IMR-90 (cell line): Measurements from ENCODE around the gene CMTM8. TPM values are rescaled to one million over a fixed set of nuclear protein-coding genes. Genes with fewer than 3 reads are reported as not detected.

Source experiments
- ATAC-seq: fragments of 200-7000 bp; cut with Tn5 transposase; 2 replicates; pipeline ENCODE4 v1.9.1; 2020; ENCODE audit warnings: low read depth, mild to moderate bottlenecking, moderate library complexity
- BruUV-seq: library from RNA; stranded (reverse); fragments of 400-500 nt; replicated peaks from 2 replicates; lab custom pipeline; 2021; lab: Mats Ljungman, UMichigan
- CTCF ChIA-PET: fragments of 300-600 bp; formaldehyde crosslinking; extraction: SDS; loops from one replicate; lab custom pipeline; 2021; ENCODE audit warnings: antibody characterized with exemption; lab: Yijun Ruan, JAX
- POLR2A ChIA-PET: fragments of 300-600 bp; sonication (Branson Sonifier 250); formaldehyde crosslinking; loops from one replicate; lab custom pipeline; 2022; ENCODE audit warnings: antibody characterized with exemption; ENCODE audit not compliant: unreplicated experiment; lab: Charles Lee
- DNase-seq: peaks from one replicate; pipeline ENCODE4 v3.0.0; 2013
- H2AFZ ChIP-seq: replicated peaks from 2 replicates; pipeline ENCODE3; 2013; ENCODE audit warnings: low read length, mild to moderate bottlenecking; ENCODE audit not compliant: poor library complexity
- H2AK5ac ChIP-seq: 2 replicates; pipeline ENCODE4 v1.6.1; 2013; ENCODE audit warnings: low read depth, low read length, inconsistent platforms
- H2AK9ac ChIP-seq: replicated peaks from 2 replicates; pipeline ENCODE3; 2013; ENCODE audit warnings: mild to moderate bottlenecking, low read depth, low read length, moderate library complexity; ENCODE audit not compliant: poor library complexity
- H2BK120ac ChIP-seq: 2 replicates; pipeline ENCODE4 v1.6.1; 2013; ENCODE audit warnings: low read depth, low read length, inconsistent platforms
- H2BK15ac ChIP-seq: 3 replicates; pipeline ENCODE4 v1.6.1; 2013; ENCODE audit warnings: low read depth, low read length, inconsistent platforms
- H2BK20ac ChIP-seq: 2 replicates; pipeline ENCODE4 v1.6.1; 2013; ENCODE audit warnings: low read depth, mild to moderate bottlenecking, inconsistent platforms, low read length, moderate library complexity
- H2BK5ac ChIP-seq: 2 replicates; pipeline ENCODE4 v1.6.1; 2013; ENCODE audit warnings: mild to moderate bottlenecking, low read depth, low read length, inconsistent platforms; ENCODE audit not compliant: poor library complexity, severe bottlenecking
- H3K14ac ChIP-seq: replicated peaks from 2 replicates; pipeline ENCODE4 v1.6.1; 2013; ENCODE audit warnings: low read depth, low read length, inconsistent platforms
- H3K18ac ChIP-seq: 2 replicates; pipeline ENCODE4 v1.6.1; 2013; ENCODE audit warnings: low read depth, low read length, control low read depth
- H3K23ac ChIP-seq: 2 replicates; pipeline ENCODE4 v1.6.1; 2013; ENCODE audit warnings: low read depth, low read length, inconsistent platforms
- H3K27ac ChIP-seq: 2 replicates; pipeline ENCODE4 v1.5.1; 2013; ENCODE audit warnings: mild to moderate bottlenecking, control low read depth, low read length; ENCODE audit not compliant: insufficient read depth
- H3K27me3 ChIP-seq: 2 replicates; pipeline ENCODE4 v1.6.1; 2013; ENCODE audit warnings: low read length; ENCODE audit not compliant: control insufficient read depth, insufficient read depth
- H3K36me3 ChIP-seq: 2 replicates; pipeline ENCODE4 v1.6.1; 2013; ENCODE audit warnings: low read length, mixed read lengths; ENCODE audit not compliant: control insufficient read depth, insufficient read depth
- H3K4ac ChIP-seq: 2 replicates; pipeline ENCODE4 v1.6.1; 2013; ENCODE audit warnings: low read depth, low read length, inconsistent platforms
- H3K4me1 ChIP-seq: 2 replicates; pipeline ENCODE4 v1.6.1; 2013; ENCODE audit warnings: low read length, mixed read lengths; ENCODE audit not compliant: control insufficient read depth, insufficient read depth
- H3K4me2 ChIP-seq: 2 replicates; pipeline ENCODE4 v1.6.1; 2013; ENCODE audit warnings: low read depth, mild to moderate bottlenecking, control low read depth, low read length, moderate library complexity
- H3K4me3 ChIP-seq: 2 replicates; pipeline ENCODE4 v1.5.1; 2013; ENCODE audit warnings: low read depth, mild to moderate bottlenecking, control low read depth, low read length, moderate library complexity; ENCODE audit not compliant: insufficient read depth
- H3K56ac ChIP-seq: 2 replicates; pipeline ENCODE4 v1.6.1; 2013; ENCODE audit warnings: low read length, inconsistent platforms; ENCODE audit not compliant: insufficient read depth; ENCODE audit errors: extremely low read depth
- H3K79me1 ChIP-seq, 2 experiments: 2 replicates each; pipeline ENCODE4 v1.6.1; 2013; ENCODE audit warnings: low read length in 2 of 2, inconsistent platforms in 1 of 2, low read depth in 1 of 2
- H3K9ac ChIP-seq: 2 replicates; pipeline ENCODE4 v1.6.1; 2013; ENCODE audit warnings: low read depth, low read length, control low read depth
- H3K9me1 ChIP-seq: 2 replicates; pipeline ENCODE4 v1.6.1; 2013; ENCODE audit warnings: low read length, inconsistent platforms; ENCODE audit not compliant: insufficient read depth
- H3K9me3 ChIP-seq: 2 replicates; pipeline ENCODE4 v1.6.1; 2013; ENCODE audit warnings: low read length; ENCODE audit not compliant: control insufficient read depth, insufficient read depth
- H4K20me1 ChIP-seq: 2 replicates; pipeline ENCODE4 v1.6.1; 2013; ENCODE audit warnings: low read length, inconsistent platforms; ENCODE audit not compliant: insufficient read depth
- H4K5ac ChIP-seq: 2 replicates; pipeline ENCODE4 v1.6.1; 2013; ENCODE audit warnings: mild to moderate bottlenecking, low read depth, low read length, control low read depth
- H4K8ac ChIP-seq, 2 experiments: 2 replicates each; pipeline ENCODE4 v1.6.1; 2013; ENCODE audit warnings: low read depth in 2 of 2, low read length in 2 of 2, control low read depth in 1 of 2, inconsistent platforms in 1 of 2
- H4K91ac ChIP-seq: 2 replicates; pipeline ENCODE4 v1.6.1; 2013; ENCODE audit warnings: low read depth, low read length, inconsistent platforms; ENCODE audit not compliant: insufficient read depth
- BHLHE40 ChIP-seq: fragments of 150-350 bp; IDR thresholded peaks from 2 replicates; pipeline ENCODE4 v1.6.1; 2016; ENCODE audit warnings: mild to moderate bottlenecking, low read depth, low read length
- CEBPB ChIP-seq: IDR thresholded peaks from 2 replicates; pipeline ENCODE4 v1.6.1; 2012; ENCODE audit warnings: low read depth, low read length, improper control_type of control experiment
- CHD1 ChIP-seq: IDR thresholded peaks from 2 replicates; pipeline ENCODE4 v1.6.1; 2012; ENCODE audit warnings: low read depth, low read length, improper control_type of control experiment
- FOS ChIP-seq: fragments of 150-350 bp; IDR thresholded peaks from 2 replicates; pipeline ENCODE4 v1.6.1; 2016; ENCODE audit warnings: low read depth, low read length
- MAFK ChIP-seq: IDR thresholded peaks from 2 replicates; pipeline ENCODE4 v1.6.1; 2012; ENCODE audit warnings: low read depth, low read length, improper control_type of control experiment
- MAZ ChIP-seq: IDR thresholded peaks from 2 replicates; pipeline ENCODE4 v1.6.1; 2012; ENCODE audit warnings: low read depth, mild to moderate bottlenecking, low read length, improper control_type of control experiment, moderate library complexity, borderline replicate concordance
- MXI1 ChIP-seq: IDR thresholded peaks from 2 replicates; pipeline ENCODE4 v1.6.1; 2012; ENCODE audit warnings: low read depth, mild to moderate bottlenecking, low read length, moderate library complexity, borderline replicate concordance
- NFE2L2 ChIP-seq: fragments of 150-350 bp; IDR thresholded peaks from 2 replicates; pipeline ENCODE4 v1.6.1; 2016; ENCODE audit warnings: low read depth, mild to moderate bottlenecking, low read length
- POLR2A ChIP-seq: IDR thresholded peaks from 2 replicates; pipeline ENCODE4 v1.6.1; 2012; ENCODE audit warnings: mild to moderate bottlenecking, low read depth, low read length
- RAD21 ChIP-seq: IDR thresholded peaks from 2 replicates; pipeline ENCODE4 v1.6.1; 2012; ENCODE audit warnings: low read length, improper control_type of control experiment
- RFX5 ChIP-seq: IDR thresholded peaks from 2 replicates; pipeline ENCODE4 v1.8.0; 2012; ENCODE audit warnings: low read depth, mild to moderate bottlenecking, low read length, moderate library complexity
- SMC3 ChIP-seq: fragments of 150-350 bp; IDR thresholded peaks from 2 replicates; pipeline ENCODE4 v1.6.1; 2016; ENCODE audit warnings: low read depth, mild to moderate bottlenecking, antibody characterized with exemption, low read length, moderate library complexity
- WGBS, 2 experiments: methylation state at CpG; one replicate each; pipeline versions ENCODE4 v1.1.5 to v1.1.7; 2013; ENCODE audit warnings: missing lambda C conversion rate in 2 of 2; ENCODE audit not compliant: insufficient read length in 1 of 2; ENCODE audit errors: extremely low coverage in 2 of 2; 5-methylcytosine and 5-hydroxymethylcytosine counted together
- dilution Hi-C: fragments of 300-500 bp; cut with HindIII; formaldehyde crosslinking; loops from one replicate; pipeline ENCODE4 v1.14.3; 2018; ENCODE audit warnings: low sequenced_read_pairs; ENCODE audit not compliant: unreplicated experiment
- in situ Hi-C: fragments of 300-500 bp; cut with MboI; formaldehyde crosslinking; loops from 3 replicates; pipeline ENCODE4 v1.14.3; 2019; ENCODE audit warnings: low sequenced_read_pairs, inconsistent platforms, mixed read lengths
- intact Hi-C: fragments of 100-400 bp; cut with micrococcal nuclease; formaldehyde crosslinking; loops from 2 replicates; pipeline ENCODE4 v1.10.0; 2022
- polyA plus RNA-seq, 3 experiments: library from polyadenylated mRNA; depleted of rRNA; stranded (reverse); fragments of >200 nt; gene quantifications; 2 replicates each; pipeline ENCODE4 v1.2.3, GENCODE V29; 2012; ENCODE audit warnings: low replicate concordance in 1 of 3
- total RNA-seq: library from RNA; depleted of rRNA; stranded (reverse); fragments of >200 nt; gene quantifications from 2 replicates; pipeline ENCODE4 v1.2.3, GENCODE V29; 2012
- TF ChIP-seq, protein P1 (sequence below): fragments of 150-350 bp; IDR thresholded peaks from 2 replicates; pipeline ENCODE4 v1.6.1; 2016; ENCODE audit warnings: low read depth, mild to moderate bottlenecking, low read length, moderate library complexity, borderline replicate concordance
- TF ChIP-seq, protein P2 (sequence below): conservative IDR thresholded peaks from 2 replicates; pipeline ENCODE4 v1.5.1; 2012; ENCODE audit warnings: mild to moderate bottlenecking, low read depth, low read length, improper control_type of control experiment

Gene CMTM8
- total and polyA plus RNA-seq, 2 of the 4 experiments (the other 2 are of a cell fraction): 0.15 TPM; not detected in 1

DNA sequence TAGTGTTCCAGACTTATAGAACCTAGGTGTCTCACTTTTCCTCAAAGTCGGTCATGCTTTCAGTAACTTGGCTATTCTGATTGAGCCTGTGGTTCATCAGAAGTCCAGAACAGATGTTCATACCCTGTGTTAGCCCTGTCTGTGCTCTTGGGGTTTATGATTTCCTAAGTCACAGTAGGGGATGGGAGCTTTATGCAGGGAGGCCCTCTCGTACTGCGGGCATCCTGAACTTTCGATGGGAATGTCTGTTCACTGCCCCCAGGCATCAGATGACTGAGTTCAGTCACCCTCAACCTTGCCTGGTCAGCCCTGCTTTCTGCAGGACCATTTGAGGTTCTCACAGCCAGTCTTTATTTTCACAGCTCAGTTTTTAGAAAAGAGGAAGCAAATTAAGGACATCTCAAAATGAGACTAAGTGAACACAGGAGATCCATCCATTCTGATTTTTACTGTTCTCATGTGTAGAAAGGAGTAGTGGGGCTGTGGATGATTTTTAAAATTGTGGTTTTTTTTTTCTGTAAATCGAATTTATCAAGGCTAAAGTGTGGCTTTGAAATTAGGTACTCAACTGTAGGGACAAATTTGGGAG is 71.3 kb downstream of the CMTM8 start:
- Histone ChIP-seq H4K91ac (no peak overlapping the region), H3K4me3 (no peak overlapping the region), H2BK15ac (no peak overlapping the region), H3K18ac (no peak overlapping the region), H3K23ac (no peak overlapping the region), H3K27ac (no peak overlapping the region), H2AK9ac (no peak overlapping the region), H3K14ac (no peak overlapping the region), H2AFZ (no peak overlapping the region), H3K9me1 (no peaks in the 10 kb centered on the region), H3K4ac (no peak overlapping the region), H3K79me1 (no peaks in the 10 kb centered on the region), H3K27me3 (peaks cover 17% of the 10 kb centered on the region), H3K9ac (no peak overlapping the region), H2BK5ac (no peak overlapping the region), H3K9me3 (no peaks in the 10 kb centered on the region), H2BK20ac (no peak overlapping the region), H4K8ac (no peak overlapping the region), H3K4me2 (no peak overlapping the region), H3K36me3 (no peaks in the 10 kb centered on the region), H3K4me1 (no peaks in the 10 kb centered on the region), H4K20me1 (no peaks in the 10 kb centered on the region), H2BK120ac (no peak overlapping the region), H4K5ac (no peak overlapping the region), H2AK5ac (no peak overlapping the region), H3K56ac (no peak overlapping the region)
- WGBS, 2 experiments: 93% methylated on average over 3 of the region's 5 CpGs; no CpG with 5 or more reads in 1 of the 2 experiments
- no peak for ATAC-seq
- intact Hi-C loops: no loop called here
- TF ChIP-seq, protein P1, sequence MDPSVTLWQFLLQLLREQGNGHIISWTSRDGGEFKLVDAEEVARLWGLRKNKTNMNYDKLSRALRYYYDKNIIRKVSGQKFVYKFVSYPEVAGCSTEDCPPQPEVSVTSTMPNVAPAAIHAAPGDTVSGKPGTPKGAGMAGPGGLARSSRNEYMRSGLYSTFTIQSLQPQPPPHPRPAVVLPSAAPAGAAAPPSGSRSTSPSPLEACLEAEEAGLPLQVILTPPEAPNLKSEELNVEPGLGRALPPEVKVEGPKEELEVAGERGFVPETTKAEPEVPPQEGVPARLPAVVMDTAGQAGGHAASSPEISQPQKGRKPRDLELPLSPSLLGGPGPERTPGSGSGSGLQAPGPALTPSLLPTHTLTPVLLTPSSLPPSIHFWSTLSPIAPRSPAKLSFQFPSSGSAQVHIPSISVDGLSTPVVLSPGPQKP: no peak
- TF ChIP-seq CEBPB (no peak), CHD1 (no peak), BHLHE40 (no peak), MXI1 (no peak), RFX5 (no peak), MAFK (no peak), SMC3 (no peak), FOS (no peak), NFE2L2 (no peak), RAD21 (no peak), MAZ (no peak), POLR2A (no peak)
- TF ChIP-seq, protein P2, sequence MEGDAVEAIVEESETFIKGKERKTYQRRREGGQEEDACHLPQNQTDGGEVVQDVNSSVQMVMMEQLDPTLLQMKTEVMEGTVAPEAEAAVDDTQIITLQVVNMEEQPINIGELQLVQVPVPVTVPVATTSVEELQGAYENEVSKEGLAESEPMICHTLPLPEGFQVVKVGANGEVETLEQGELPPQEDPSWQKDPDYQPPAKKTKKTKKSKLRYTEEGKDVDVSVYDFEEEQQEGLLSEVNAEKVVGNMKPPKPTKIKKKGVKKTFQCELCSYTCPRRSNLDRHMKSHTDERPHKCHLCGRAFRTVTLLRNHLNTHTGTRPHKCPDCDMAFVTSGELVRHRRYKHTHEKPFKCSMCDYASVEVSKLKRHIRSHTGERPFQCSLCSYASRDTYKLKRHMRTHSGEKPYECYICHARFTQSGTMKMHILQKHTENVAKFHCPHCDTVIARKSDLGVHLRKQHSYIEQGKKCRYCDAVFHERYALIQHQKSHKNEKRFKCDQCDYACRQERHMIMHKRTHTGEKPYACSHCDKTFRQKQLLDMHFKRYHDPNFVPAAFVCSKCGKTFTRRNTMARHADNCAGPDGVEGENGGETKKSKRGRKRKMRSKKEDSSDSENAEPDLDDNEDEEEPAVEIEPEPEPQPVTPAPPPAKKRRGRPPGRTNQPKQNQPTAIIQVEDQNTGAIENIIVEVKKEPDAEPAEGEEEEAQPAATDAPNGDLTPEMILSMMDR: no peak
- DNase-seq: no peak
- BruUV-seq: no TSS peak
- ChIA-PET CTCF (interaction anchor here (0.7 kb wide), 1 partner anchor 14 kb away, joined by 4 read pairs; no protein-coding TSS in a partner anchor), POLR2A (interaction anchor here (0.7 kb wide), 1 partner anchor 146 kb away, joined by 11 read pairs; no protein-coding TSS in a partner anchor)
- in situ Hi-C loops: no loop called here
- dilution Hi-C loops: no loop called here
